ENCODE data around the gene GPR160.
"Not testable (repeated sequence)": the region's sequence is repeated elsewhere in the genome, so short reads cannot be mapped to it uniquely, and the experiment has no call there.

GPR160 gene

DNA sequence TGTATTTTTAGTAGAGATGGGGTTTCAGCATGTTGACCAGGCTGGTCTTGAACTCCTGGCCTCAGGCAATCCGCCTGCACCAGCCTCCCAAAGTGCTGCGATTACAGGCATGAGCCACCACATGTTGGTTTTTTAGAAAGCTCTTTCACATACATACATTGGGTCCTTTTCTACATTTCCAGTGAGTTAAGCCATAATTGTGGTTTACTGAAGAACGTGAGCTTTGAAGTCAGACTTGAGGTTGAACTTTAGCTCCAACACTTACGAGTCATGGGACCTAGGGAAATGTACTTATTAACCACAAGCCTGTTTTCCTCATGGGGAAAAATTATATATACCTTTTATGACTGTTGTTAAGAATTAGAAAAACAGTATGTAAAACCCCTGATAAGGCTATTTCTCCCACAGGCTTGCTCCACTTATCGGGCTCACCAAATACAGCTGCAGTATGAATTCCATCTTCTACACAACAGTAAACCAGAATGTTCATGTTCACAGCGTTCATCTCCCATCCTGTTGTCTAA lies 39.0 kb downstream of the GPR160 start:
- DNase-seq, result no peak

DNA sequence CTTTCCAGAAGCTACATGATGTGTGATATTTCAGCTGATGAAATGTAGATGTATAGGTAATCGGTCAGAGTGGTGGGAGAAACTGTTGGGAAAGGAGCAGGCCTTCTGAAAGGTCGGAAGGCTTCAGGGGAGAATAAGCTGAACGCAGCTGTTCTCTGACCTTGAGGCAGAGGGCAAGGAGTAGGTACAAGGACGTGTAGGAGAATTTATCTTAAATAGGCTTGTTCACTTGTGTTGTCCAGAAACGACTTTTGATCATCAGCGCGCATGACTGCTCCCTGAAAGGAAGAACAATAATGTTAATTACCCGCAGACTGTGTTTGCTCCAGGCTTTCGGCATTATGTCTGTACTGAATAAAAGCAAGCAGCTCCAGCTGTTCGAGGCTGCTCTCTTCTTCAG lies 39.6 kb downstream of the GPR160 start:
- DNase-seq, result no peak

- DNase-seq, result no peak
These were observed 41.0 kb downstream of the GPR160 start for GRCh38 chr3:170078620-170079281.

- no peak for DNase-seq
These were observed 41.9 kb downstream of the GPR160 start for GRCh38 chr3:170079536-170080165.

- DNase-seq, result no peak
These were observed 42.8 kb downstream of the GPR160 start for GRCh38 chr3:170080605-170081004.

DNA sequence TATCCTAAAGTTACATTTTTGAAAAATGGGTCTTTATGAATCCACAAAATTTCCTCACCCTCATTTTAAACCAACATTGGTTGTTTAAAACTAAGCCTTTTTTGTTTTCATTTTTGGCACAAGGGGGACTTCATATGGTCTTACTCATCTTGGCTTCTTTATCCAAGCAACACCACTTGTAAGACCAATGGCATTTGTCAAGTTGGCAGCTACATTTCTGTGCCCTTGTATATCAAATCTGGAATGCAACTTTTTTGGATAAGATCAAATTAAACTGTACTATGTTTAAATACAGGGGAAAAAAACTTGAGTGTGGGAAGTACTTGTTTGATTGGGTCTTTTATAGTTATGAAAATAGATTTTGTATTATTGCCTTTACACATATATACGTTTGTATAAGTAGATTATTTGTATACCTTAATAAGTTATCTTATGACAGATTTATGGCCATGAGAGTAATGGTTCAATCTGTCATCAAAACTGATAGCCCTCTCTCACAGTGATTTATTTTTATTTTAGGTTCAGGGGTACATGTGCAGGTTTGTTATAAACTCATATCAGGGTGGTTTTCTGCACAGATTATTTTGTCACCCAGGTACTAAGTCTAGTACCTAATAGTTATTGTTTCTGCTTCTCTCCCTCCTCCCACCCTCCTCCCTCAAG lies 43.4 kb downstream of the GPR160 start:
- no peak for DNase-seq

- no peak for DNase-seq
These were observed 45.5 kb downstream of the GPR160 start for GRCh38 chr3:170083343-170083742.

DNA sequence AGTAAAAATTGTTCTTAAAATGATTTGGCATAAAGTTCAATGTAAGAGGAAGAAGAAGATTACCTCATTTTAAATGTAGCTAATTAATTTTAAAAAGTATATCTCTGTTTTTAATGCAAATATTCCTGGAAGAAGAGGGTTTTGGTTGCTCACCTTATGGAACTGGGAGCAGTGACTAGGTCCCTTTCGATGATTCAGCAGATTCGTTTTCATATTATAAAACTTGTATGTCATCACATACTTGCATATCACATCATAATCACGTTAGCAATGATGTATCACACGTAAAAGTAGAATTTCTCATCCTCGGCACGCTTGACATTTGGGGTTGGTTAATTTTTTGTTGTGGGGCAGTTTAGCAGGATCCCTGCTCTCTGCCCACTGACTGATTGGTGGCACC lies 47.6 kb downstream of the GPR160 start:
- DNase-seq, result no peak

- no peak for DNase-seq
These were observed 52.2 kb downstream of the GPR160 start for GRCh38 chr3:170089862-170090600.

DNA sequence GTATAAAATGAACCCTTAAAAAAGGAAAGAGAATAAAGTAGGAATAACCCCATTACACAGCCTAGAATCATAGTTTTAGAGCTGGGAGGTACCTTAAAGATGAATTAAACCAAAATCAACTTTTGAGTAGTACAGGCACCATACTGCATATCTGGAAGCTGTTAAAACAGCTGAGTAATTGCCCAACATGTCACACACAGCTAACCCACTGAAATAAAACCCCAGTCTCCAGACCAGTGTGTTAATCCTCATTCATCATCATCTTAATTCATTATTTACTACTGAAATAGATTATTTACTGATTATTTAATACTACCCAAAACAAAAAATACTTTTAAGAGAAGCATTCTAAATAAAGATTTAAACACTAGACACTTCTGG lies 52.8 kb downstream of the GPR160 start:
- no peak for DNase-seq

- DNase-seq, result no peak
These were observed 55.1 kb downstream of the GPR160 start for GRCh38 chr3:170092907-170093306.

DNA sequence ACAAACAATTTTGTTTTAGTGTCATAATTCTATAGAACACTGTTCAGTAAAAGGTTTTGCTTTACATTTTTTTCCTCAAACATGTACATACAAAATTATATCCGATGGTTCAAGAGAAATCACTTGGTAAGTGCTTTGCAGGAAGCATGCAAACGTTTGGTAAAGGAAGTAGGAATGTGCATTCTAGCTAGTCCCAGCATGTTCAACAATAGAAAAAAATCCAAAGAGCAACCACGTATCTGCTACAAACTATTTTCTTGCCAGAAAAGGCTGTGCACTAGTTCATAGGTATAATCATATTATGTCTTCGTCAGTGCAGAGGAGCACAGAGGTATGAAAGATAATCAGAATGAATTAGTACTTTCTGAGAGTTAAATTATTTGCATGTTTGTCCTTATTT lies 58.0 kb downstream of the GPR160 start:
- DNase-seq, result no peak

DNA sequence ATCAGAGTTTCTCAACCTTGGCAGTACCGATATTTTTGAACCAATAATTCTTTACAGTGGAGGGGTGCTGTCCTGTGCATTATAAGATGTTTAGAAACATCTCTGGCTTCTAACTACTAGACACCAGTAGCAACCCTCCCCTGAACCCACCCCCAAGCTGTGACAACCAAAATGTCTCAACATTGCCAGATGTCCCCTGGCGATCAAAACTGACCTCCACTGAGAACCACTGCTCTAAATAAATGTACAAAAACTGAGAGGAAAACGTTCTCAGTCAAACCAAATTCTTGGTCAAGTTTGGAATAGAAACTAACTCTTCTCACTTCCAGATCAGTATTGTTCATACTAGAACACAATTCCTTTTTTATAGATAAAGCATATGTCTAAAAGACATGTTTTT lies 58.5 kb downstream of the GPR160 start:
- DNase-seq, result no peak

DNA sequence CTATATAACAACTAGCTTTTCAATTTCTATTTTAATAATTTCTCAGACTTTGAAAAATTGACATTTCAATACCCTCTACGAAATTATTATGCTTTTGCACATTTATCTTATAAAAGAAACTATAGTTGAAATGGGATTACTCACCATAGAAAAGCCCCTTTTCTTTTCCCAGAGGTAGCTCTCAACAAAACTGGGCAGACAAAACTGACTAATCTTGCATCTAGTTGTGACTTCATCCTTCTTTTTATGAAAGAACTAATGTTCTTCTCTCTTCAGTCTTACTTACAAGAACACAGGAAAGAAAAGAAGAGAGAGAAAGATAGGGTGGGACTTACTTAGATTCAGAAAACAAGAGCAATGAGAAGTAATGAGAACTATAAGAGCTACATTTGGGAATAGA lies 61.0 kb downstream of the GPR160 start:
- DNase-seq, result no peak

GRCh38 chr3:170100944-170101343 lies 63.1 kb downstream of the GPR160 start:
- no peak for DNase-seq

- no peak for DNase-seq
These were observed 64.6 kb downstream of the GPR160 start for GRCh38 chr3:170102431-170102830.

GRCh38 chr3:170107941-170108340 lies 70.1 kb downstream of the GPR160 start:
- no peak for DNase-seq

GRCh38 chr3:170108955-170109354 lies 71.2 kb downstream of the GPR160 start:
- no peak for DNase-seq

GRCh38 chr3:170109579-170110293 lies 71.9 kb downstream of the GPR160 start:
- no peak for DNase-seq

DNA sequence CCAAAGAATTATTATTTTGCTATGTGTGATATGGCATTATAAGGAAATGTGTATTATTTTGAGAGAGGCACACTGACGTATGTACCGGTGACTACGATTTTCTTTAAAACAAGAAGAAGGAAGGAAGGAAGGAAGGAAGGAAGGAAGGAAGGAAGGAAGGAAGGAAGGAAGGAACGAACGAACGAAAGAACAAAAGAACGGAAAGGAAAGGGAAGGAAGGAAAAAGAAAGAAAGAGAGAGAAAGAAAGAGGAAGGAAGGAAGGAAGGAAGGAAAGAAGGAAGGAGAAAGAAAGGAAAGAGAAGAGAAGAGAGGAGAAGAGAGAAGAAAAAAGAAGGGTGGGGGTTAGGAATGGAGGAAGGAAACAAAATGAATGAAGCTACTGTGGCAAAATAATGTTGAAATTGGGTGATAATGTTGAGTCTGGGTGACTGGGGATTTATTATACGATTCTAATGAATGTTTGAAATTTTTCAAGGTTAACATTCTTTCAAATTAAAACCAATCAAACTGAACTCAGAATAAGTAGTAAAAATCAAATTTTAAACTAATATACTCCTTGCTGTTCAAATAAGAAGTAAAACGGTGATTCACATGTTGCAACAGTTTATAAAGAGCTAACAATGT lies 73.5 kb downstream of the GPR160 start:
- no peak for DNase-seq

- DNase-seq, result not testable (repeated sequence)
These were observed 76.4 kb downstream of the GPR160 start for GRCh38 chr3:170114165-170114564.

DNA sequence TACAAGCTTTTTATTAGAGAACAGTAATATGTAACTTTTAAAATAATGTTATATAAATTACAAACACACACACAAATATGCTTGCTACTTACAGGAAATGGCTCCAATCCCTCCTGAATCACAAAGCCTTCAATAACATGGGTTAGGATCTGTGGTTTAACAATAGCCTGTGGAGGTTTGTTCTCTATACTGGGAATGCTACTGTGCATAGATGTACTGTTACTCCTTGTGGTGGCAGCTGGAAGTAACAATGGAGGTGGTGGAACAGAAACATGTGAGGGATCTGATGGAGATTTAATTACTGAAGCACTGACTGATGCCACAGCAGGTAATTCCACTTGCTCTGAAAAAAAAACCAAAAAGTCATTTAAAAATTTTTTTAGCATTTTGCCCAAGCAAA lies 79.3 kb downstream of the GPR160 start:
- no peak for DNase-seq
